Hippocampal formation (tissue), 2 donors: ENCODE measurements around the gene DACT2.
"Not testable (repeated sequence)": the region's sequence is repeated elsewhere in the genome, so short reads cannot be mapped to it uniquely, and the experiment has no call there.

Experiments
- DNase-seq, 2 donors: peaks; one replicate each; lab custom pipeline; 2025; lab: John Stamatoyannopoulos, UW

DACT2 gene

GRCh38 chr6:168319279-168320111 is at the start of gene DACT2:
TSS of gene DACT2 (minus strand) at chr6:168319777. CDS start at chr6:168319633, 144 bp downstream.
- DNase-seq, result no peak

GRCh38 chr6:168368936-168369335 is 49.4 kb upstream of the DACT2 start:
- no peak for DNase-seq

GRCh38 chr6:168368066-168368820 is 48.7 kb upstream of the DACT2 start:
- no peak for DNase-seq

GRCh38 chr6:168367285-168367751 is 47.7 kb upstream of the DACT2 start:
- no peak for DNase-seq

- no peak for DNase-seq
Measured at GRCh38 chr6:168366473-168366872, 46.9 kb upstream of the DACT2 start.

- no peak for DNase-seq
Measured at GRCh38 chr6:168365422-168366165, 46.0 kb upstream of the DACT2 start.

GRCh38 chr6:168364793-168365421 is 45.3 kb upstream of the DACT2 start:
- no peak for DNase-seq

- DNase-seq, result no peak
Measured at GRCh38 chr6:168363811-168364792, 44.5 kb upstream of the DACT2 start.

- no peak for DNase-seq
Measured at GRCh38 chr6:168363302-168363701, 43.7 kb upstream of the DACT2 start.

- DNase-seq, result no peak
Measured at GRCh38 chr6:168362276-168362990, 42.9 kb upstream of the DACT2 start.

- DNase-seq, result no peak
Measured at GRCh38 chr6:168361766-168362165, 42.2 kb upstream of the DACT2 start.

GRCh38 chr6:168359794-168360193 is 40.2 kb upstream of the DACT2 start:
- DNase-seq, result no peak

GRCh38 chr6:168358842-168359420 is 39.4 kb upstream of the DACT2 start:
- no peak for DNase-seq

- DNase-seq, result not testable (repeated sequence)
Measured at GRCh38 chr6:168356872-168357271, 37.3 kb upstream of the DACT2 start.

GRCh38 chr6:168355716-168356522 is 36.3 kb upstream of the DACT2 start:
- peak; percentile 10 to 51 for DNase-seq

GRCh38 chr6:168354338-168354737 is 34.8 kb upstream of the DACT2 start:
- DNase-seq, result no peak

- no peak for DNase-seq
Measured at GRCh38 chr6:168353041-168353440, 33.5 kb upstream of the DACT2 start.

- DNase-seq, result no peak
Measured at GRCh38 chr6:168352096-168352495, 32.5 kb upstream of the DACT2 start.
